H1 (cell line): ENCODE measurements around the gene MFRP. TPM values are rescaled to one million over a fixed set of nuclear protein-coding genes. Genes with fewer than 3 reads are reported as not detected.

Experiments used
- CTCF ChIA-PET: fragments of 300-600 bp; sonication (Branson Sonifier 250); formaldehyde crosslinking; loops from one replicate; lab custom pipeline; 2021; ENCODE audit not compliant: partially characterized antibody; lab: Charles Lee
- POLR2A ChIA-PET: fragments of 300-600 bp; sonication (Branson Sonifier 250); formaldehyde crosslinking; loops from one replicate; lab custom pipeline; 2021; ENCODE audit warnings: inconsistent platforms; ENCODE audit not compliant: partially characterized antibody; lab: Charles Lee
- DNase-seq, 2 experiments: peaks; one replicate each; pipeline versions ENCODE4 v3.0.0 to v3.0.0-alpha.2; 2010 to 2022; ENCODE audit warnings: low spot score in 2 of 2, low read depth in 1 of 2, mixed read lengths in 1 of 2
- FAIRE-seq: peaks from 2 replicates; lab custom pipeline; 2011; peaks lifted over from hg19 to GRCh38; lab: Jason Lieb, UNC
- H2AFZ ChIP-seq: 2 replicates; pipeline ENCODE4 v1.8.1; 2012; ENCODE audit warnings: low read length, inconsistent platforms
- H2AK5ac ChIP-seq: 2 replicates; pipeline ENCODE4 v1.6.1; 2013; ENCODE audit warnings: low read depth, low read length
- H2BK120ac ChIP-seq: replicated peaks from 2 replicates; pipeline ENCODE3; 2013; ENCODE audit warnings: low read depth, low read length, inconsistent platforms
- H2BK12ac ChIP-seq: 2 replicates; pipeline ENCODE4 v1.6.1; 2013; ENCODE audit warnings: low read depth, low read length
- H2BK15ac ChIP-seq: 2 replicates; pipeline ENCODE4 v1.6.1; 2013; ENCODE audit warnings: low read length
- H2BK20ac ChIP-seq: 2 replicates; pipeline ENCODE4 v1.6.1; 2013; ENCODE audit warnings: low read length
- H2BK5ac ChIP-seq: 2 replicates; pipeline ENCODE4 v1.6.1; 2013; ENCODE audit warnings: low read depth, low read length
- H3K14ac ChIP-seq: 2 replicates; pipeline ENCODE4 v1.6.1; 2013; ENCODE audit warnings: inconsistent platforms; ENCODE audit not compliant: insufficient read length
- H3K18ac ChIP-seq: 2 replicates; pipeline ENCODE4 v1.6.1; 2013; ENCODE audit warnings: low read length; ENCODE audit errors: extremely low read depth
- H3K23ac ChIP-seq: 2 replicates; pipeline ENCODE4 v1.6.1; 2013; ENCODE audit warnings: inconsistent platforms; ENCODE audit not compliant: insufficient read length
- H3K23me2 ChIP-seq: 2 replicates; pipeline ENCODE4 v1.6.1; 2013; ENCODE audit warnings: low read depth, low read length
- H3K27ac ChIP-seq: 2 replicates; pipeline ENCODE4 v1.6.1; 2011; ENCODE audit warnings: low read depth, low read length, inconsistent platforms
- H3K27me3 ChIP-seq, 4 experiments: replicated peaks in 1 of 4; 1 replicate in 1 of 4; 2 replicates in 3 of 4; pipeline versions ENCODE4 v1.6.1 to v1.8.1; 2011 to 2013; ENCODE audit warnings: low read length in 3 of 4, mild to moderate bottlenecking in 3 of 4, inconsistent platforms in 2 of 4, mixed read lengths in 2 of 4, moderate library complexity in 1 of 4; ENCODE audit not compliant: control insufficient read depth in 3 of 4, insufficient read depth in 3 of 4; ENCODE audit errors: extremely low read depth in 1 of 4
- H3K36me3 ChIP-seq, 4 experiments: 2 replicates each; pipeline versions ENCODE4 v1.6.1 to v1.8.1; 2011 to 2013; ENCODE audit warnings: mild to moderate bottlenecking in 4 of 4, low read length in 3 of 4, moderate library complexity in 2 of 4, control low read depth in 1 of 4, inconsistent platforms in 1 of 4; ENCODE audit not compliant: insufficient read depth in 4 of 4, control insufficient read depth in 2 of 4
- H3K4ac ChIP-seq: replicated peaks from 2 replicates; pipeline ENCODE3; 2013; ENCODE audit warnings: low read length, low read depth, mixed read lengths, inconsistent platforms; ENCODE audit not compliant: insufficient read length
- H3K4me1 ChIP-seq, 4 experiments: replicated peaks in 1 of 4; 1 replicate in 1 of 4; 2 replicates in 3 of 4; pipeline versions ENCODE4 v1.6.1 to v1.8.1; 2011 to 2013; ENCODE audit warnings: low read length in 3 of 4, inconsistent platforms in 2 of 4, mixed read lengths in 1 of 4; ENCODE audit not compliant: insufficient read depth in 4 of 4, control insufficient read depth in 3 of 4
- H3K4me2 ChIP-seq, 2 experiments: 2 replicates each; pipeline versions ENCODE4 v1.6.1 to v1.8.1; 2011 to 2013; ENCODE audit warnings: low read depth in 2 of 2, low read length in 2 of 2, control low read depth in 1 of 2, inconsistent platforms in 1 of 2, mild to moderate bottlenecking in 1 of 2; ENCODE audit not compliant: insufficient read depth in 1 of 2
- H3K4me3 ChIP-seq, 4 experiments: fragments of 200-600, 300-600 bp in 1 of 4; sonication (generic), shearing (Covaris generic), sonication (Bioruptor Twin) in 1 of 4; 2 replicates each; pipeline versions ENCODE4 v1.5.1 to v1.8.1; 2011 to 2016; ENCODE audit warnings: low read length in 4 of 4, low read depth in 3 of 4, control low read depth in 2 of 4, inconsistent platforms in 2 of 4, mild to moderate bottlenecking in 2 of 4, mixed read lengths in 1 of 4, moderate library complexity in 1 of 4; ENCODE audit not compliant: insufficient read depth in 2 of 4; ENCODE audit errors: extremely low read depth in 1 of 4
- H3K56ac ChIP-seq: replicated peaks from 2 replicates; pipeline ENCODE3; 2013; ENCODE audit warnings: low read depth, mild to moderate bottlenecking, mixed read lengths, low read length, inconsistent platforms; ENCODE audit not compliant: insufficient read length
- H3K79me1 ChIP-seq: 2 replicates; pipeline ENCODE4 v1.6.1; 2013; ENCODE audit warnings: low read depth, low read length, control low read depth
- H3K79me2 ChIP-seq, 2 experiments: 2 replicates each; pipeline versions ENCODE4 v1.6.1 to v1.8.1; 2012 to 2013; ENCODE audit warnings: low read length in 2 of 2, mild to moderate bottlenecking in 2 of 2, inconsistent platforms in 1 of 2; ENCODE audit not compliant: insufficient read depth in 2 of 2, control insufficient read depth in 1 of 2
- H3K9ac ChIP-seq, 4 experiments: replicated peaks in 1 of 4; 1 replicate in 1 of 4; 2 replicates in 3 of 4; pipeline versions ENCODE4 v1.6.1 to v1.8.1; 2011 to 2013; ENCODE audit warnings: low read depth in 3 of 4, low read length in 3 of 4, control low read depth in 2 of 4, mild to moderate bottlenecking in 2 of 4, moderate library complexity in 2 of 4, inconsistent platforms in 1 of 4; ENCODE audit errors: extremely low read depth in 1 of 4
- H3K9me3 ChIP-seq, 2 experiments: 2 replicates each; pipeline versions ENCODE4 v1.6.1 to v1.8.1; 2012 to 2013; ENCODE audit warnings: mild to moderate bottlenecking in 2 of 2, moderate library complexity in 2 of 2, control low read depth in 1 of 2, inconsistent platforms in 1 of 2, low read depth in 1 of 2, low read length in 1 of 2, mixed read lengths in 1 of 2; ENCODE audit not compliant: insufficient read depth in 2 of 2
- H4K20me1 ChIP-seq, 2 experiments: replicated peaks in 1 of 2; 2 replicates each; pipeline versions ENCODE3 to v1.8.1; 2011 to 2013; ENCODE audit warnings: inconsistent platforms in 2 of 2, low read length in 2 of 2, mild to moderate bottlenecking in 1 of 2; ENCODE audit not compliant: insufficient read depth in 2 of 2, control insufficient read depth in 1 of 2
- H4K5ac ChIP-seq: 2 replicates; pipeline ENCODE4 v1.6.1; 2013; ENCODE audit warnings: low read length, low read depth, mixed read lengths, inconsistent platforms; ENCODE audit not compliant: insufficient read length
- H4K8ac ChIP-seq: 2 replicates; pipeline ENCODE4 v1.8.0; 2013; ENCODE audit warnings: mild to moderate bottlenecking, moderate library complexity, low read length, inconsistent platforms; ENCODE audit not compliant: insufficient read depth; ENCODE audit errors: extremely low read depth
- H4K91ac ChIP-seq: replicated peaks from 2 replicates; pipeline ENCODE3; 2013; ENCODE audit warnings: low read length, mixed read lengths, inconsistent platforms; ENCODE audit not compliant: insufficient read length
- ATF3 ChIP-seq: IDR thresholded peaks from 2 replicates; pipeline ENCODE4 v1.6.1; 2011; ENCODE audit warnings: low read depth, mild to moderate bottlenecking, low read length; ENCODE audit not compliant: insufficient read depth
- BCL11A ChIP-seq, 2 experiments: IDR thresholded peaks; one replicate each; pipeline ENCODE4 v1.6.1; 2011; ENCODE audit warnings: low read depth in 2 of 2, low read length in 2 of 2, mild to moderate bottlenecking in 2 of 2
- CTBP2 ChIP-seq: IDR thresholded peaks from 2 replicates; pipeline ENCODE4 v1.7.0; 2011; ENCODE audit warnings: borderline replicate concordance, mild to moderate bottlenecking, moderate library complexity, mixed read lengths, low read length; ENCODE audit not compliant: insufficient read depth, insufficient read length
- FOSL1 ChIP-seq: IDR thresholded peaks from 2 replicates; pipeline ENCODE4 v1.6.1; 2011; ENCODE audit warnings: mild to moderate bottlenecking, low read depth, low read length, moderate library complexity; ENCODE audit not compliant: insufficient read depth
- KDM4A ChIP-seq: IDR thresholded peaks from one replicate; pipeline ENCODE4 v1.7.1; 2012; ENCODE audit warnings: low read depth, mild to moderate bottlenecking, moderate library complexity, low read length, inconsistent platforms; ENCODE audit not compliant: severe bottlenecking
- MAFK ChIP-seq: IDR thresholded peaks from 2 replicates; pipeline ENCODE4 v1.6.1; 2012; ENCODE audit warnings: low read depth, mild to moderate bottlenecking, improper control_type of control experiment, low read length
- POLR2A ChIP-seq, 2 experiments: IDR thresholded peaks; 1 replicate in 1 of 2; 2 replicates in 1 of 2; pipeline ENCODE4 v1.6.1; 2011; ENCODE audit warnings: low read depth in 2 of 2, low read length in 2 of 2, mild to moderate bottlenecking in 2 of 2; ENCODE audit errors: control extremely low read depth in 1 of 2
- RFX5 ChIP-seq: IDR thresholded peaks from 2 replicates; pipeline ENCODE4 v1.6.1; 2011; ENCODE audit warnings: low read depth, low read length, improper control_type of control experiment, borderline replicate concordance
- SP1 ChIP-seq: IDR thresholded peaks from 2 replicates; pipeline ENCODE4 v1.6.1; 2011; ENCODE audit warnings: low read depth, low read length
- TCF12 ChIP-seq: IDR thresholded peaks from 2 replicates; pipeline ENCODE4 v1.6.1; 2011; ENCODE audit warnings: low read depth, mild to moderate bottlenecking, low read length
- YY1 ChIP-seq: IDR thresholded peaks from 2 replicates; pipeline ENCODE4 v1.6.1; 2011; ENCODE audit warnings: low read depth, mild to moderate bottlenecking, low read length
- WGBS, 2 experiments: shearing (Covaris generic) in 1 of 2; methylation state at CpG; one replicate each; pipeline versions ENCODE4 v1.1.6 to v1.1.7; 2013 to 2015; ENCODE audit warnings: low lambda C conversion rate in 2 of 2, mixed read lengths in 2 of 2, inconsistent platforms in 1 of 2, low coverage in 1 of 2, missing lambda C conversion rate in 1 of 2; ENCODE audit not compliant: insufficient replicate concordance in 2 of 2, insufficient coverage in 1 of 2, insufficient read length in 1 of 2; ENCODE audit errors: extremely low coverage in 1 of 2, missing lambda C conversion rate in 1 of 2; 5-methylcytosine and 5-hydroxymethylcytosine counted together
- polyA plus RNA-seq, 7 experiments: library from polyadenylated mRNA; depleted of rRNA in 3 of 7; stranded (reverse) in 5 of 7; unstranded in 2 of 7; fragments of >200 nt in 5 of 7; fragments of 200-250 nt in 2 of 7; gene quantifications; 1 replicate in 5 of 7; 2 replicates in 1 of 7; 4 replicates in 1 of 7; pipeline versions ENCODE4 v1.2.1 to v1.2.3, GENCODE V29; 2011 to 2013; ENCODE audit warnings: missing spikeins in 2 of 7, mixed read lengths in 2 of 7
- total RNA-seq: library from RNA; stranded (reverse); fragmentation: NEBNext Ultra II Directional; extraction: Animal tissue kit (Norgen Biotek cat#: 25700); gene quantifications from 2 replicates; pipeline ENCODE4 v1.2.1, GENCODE V29; 2021

The MFRP gene
- total and polyA plus RNA-seq, 2 of the 8 experiments (the other 6 are each of a cell fraction or from before 2014, with no cell fraction given) = 0.02 TPM; not detected in 1

- ChIA-PET CTCF (interaction anchor here (0.7 to 16.8 kb wide), 11 partner anchors 8 to 169 kb away, joined by 3 to 415 read pairs (median 4); partner anchors contain the start of genes C1QTNF5, MFRP and RNF26), POLR2A (interaction anchor here (0.9 to 5.4 kb wide), 9 partner anchors 7 to 230 kb away, joined by 3 to 44 read pairs (median 4); partner anchors contain the start of genes ABCG4, HMBS and RNF26)
- Histone ChIP-seq H3K27ac (no peak overlapping the region), H3K9me3 (no peaks in the 10 kb centered on the region), H3K36me3 (peaks cover 0 to 7% (median 2%) of the 10 kb centered on the region in 4 experiments; a peak in 4 of 8 replicates), H2AFZ (peak overlapping the region; percentile 36; the same call in 1 of the 2 replicates), H3K18ac (no peak overlapping the region; the same call in 1 of the 2 replicates), H3K4me2 (peak overlapping the region; percentile 97), H4K5ac (no peak overlapping the region), H2BK120ac (no peak overlapping the region), H3K79me2 (no peaks in the 10 kb centered on the region), H4K8ac (no peak overlapping the region; the same call in 1 of the 2 replicates), H2BK12ac (no peak overlapping the region; the same call in 1 of the 2 replicates), H3K4me1 (peaks cover 7 to 44% (median 39%) of the 10 kb centered on the region in 4 experiments), H3K27me3 (peaks cover 5 to 46% (median 36%) of the 10 kb centered on the region in 4 experiments), H2BK5ac (0 out of 2 replicates have a peak overlapping the region, but pooled peaks have one; percentile 71), H4K20me1 (peaks cover 2 to 4% of the 10 kb centered on the region in 2 experiments), H2BK15ac (no peak overlapping the region), H3K4me3 (peak overlapping the region in 3 of 4 experiments; percentile 55 to 77 (median 67); a peak in 6 of 8 replicates), H2BK20ac (no peak overlapping the region), H3K23me2 (peaks cover 27% of the 10 kb centered on the region), H3K9ac (no peak overlapping the region), H3K4ac (peak overlapping the region; percentile 69), H2AK5ac (no peak overlapping the region), H3K14ac (no peak overlapping the region), H3K23ac (no peak overlapping the region), H4K91ac (no peak overlapping the region), H3K56ac (no peak overlapping the region), H3K79me1 (no peaks in the 10 kb centered on the region)
- DNase-seq = no peak
- 82% methylated on average over 18 of the region's 18 CpGs; no CpG with 5 or more reads in 1 of the 2 experiments for WGBS, 2 experiments
- FAIRE-seq = no peak
- no peak for TF ChIP-seq FOSL1
- no peak for TF ChIP-seq YY1
- no peak for TF ChIP-seq POLR2A (IDR thresholded peaks at IDR 0.05; ENCODE audit: control extremely low read depth in 1 of 2, low read depth in 2 of 2, low read length in 2 of 2)
- no peak for TF ChIP-seq BCL11A (IDR thresholded peaks at IDR 0.05; ENCODE audit: low read depth in 2 of 2, low read length in 2 of 2)
- TF ChIP-seq ATF3 = no peak
- TF ChIP-seq RFX5 = no peak
- TF ChIP-seq TCF12 = no peak
- no peak for TF ChIP-seq CTBP2
- TF ChIP-seq SP1 = no peak
- no peak for TF ChIP-seq KDM4A
- TF ChIP-seq MAFK = no peak
These were observed 31.8 kb downstream of the MFRP start for GRCh38 chr11:119314726-119315125.
